ENCODE data around the gene CSMD2. TPM values are rescaled to one million over a fixed set of nuclear protein-coding genes. Genes with fewer than 3 reads are reported as not detected.

The CSMD2 gene
- total and polyA plus RNA-seq, 2 donors (not counting 1 experiment from before 2014, with no cell fraction given): 2.2 to 7.6 TPM

- Histone ChIP-seq H3K4me1 (ENCODE audit: control insufficient read depth, extremely low read depth, insufficient read depth, low read length) (no peaks in the 10 kb centered on the region), H3K9me3 (ENCODE audit: control insufficient read depth, insufficient read depth, low read depth, low read length) (no peaks in the 10 kb centered on the region), H4K20me1 (ENCODE audit: control insufficient read depth, extremely low read depth, insufficient read depth, low read length) (no peaks in the 10 kb centered on the region), H3K9ac (ENCODE audit: insufficient read depth, low read length) (no peak overlapping the region), H3K4me3 (replicated peaks in 1 of 4; ENCODE audit: control extremely low read depth in 1 of 4, insufficient read depth in 1 of 4, low read depth in 3 of 4, low read length in 4 of 4) (no peak overlapping the region), H3K27me3 (ENCODE audit: control insufficient read depth, insufficient read depth, low read length) (no peaks in the 10 kb centered on the region), H3K36me3 (ENCODE audit: control insufficient read depth, insufficient read depth, low read length) (no peaks in the 10 kb centered on the region), H2AFZ (ENCODE audit: low read length) (no peak overlapping the region), H3K4me2 (ENCODE audit: extremely low read depth, insufficient read depth, low read length) (no peak overlapping the region), H3K79me2 (ENCODE audit: control insufficient read depth, insufficient read depth, low read length) (no peaks in the 10 kb centered on the region), H3K27ac (ENCODE audit: insufficient read depth, low read length) (no peak overlapping the region)
- no peak for DNase-seq (ENCODE audit: low read depth in 2 of 2)
- TF ChIP-seq EZH2 (IDR thresholded peaks at IDR 0.05; ENCODE audit: low read length, missing control alignments) (no peak), CTCF (conservative IDR thresholded peaks at IDR 0.05 in 1 of 2, IDR thresholded peaks at IDR 0.05 in 1 of 2; ENCODE audit: low read depth in 1 of 2, low read length in 2 of 2) (no peak)
Observed at GRCh38 chr1:33753087-33753856, 411.8 kb downstream of the CSMD2 start.

GRCh38 chr1:33745942-33746341 lies 419.1 kb downstream of the CSMD2 start:
- DNase-seq (ENCODE audit: low read depth in 2 of 2): no peak
- no peak for TF ChIP-seq CTCF (conservative IDR thresholded peaks at IDR 0.05 in 1 of 2, IDR thresholded peaks at IDR 0.05 in 1 of 2; ENCODE audit: low read depth in 1 of 2, low read length in 2 of 2)
- TF ChIP-seq EZH2 (IDR thresholded peaks at IDR 0.05; ENCODE audit: low read length, missing control alignments): no peak
- Histone ChIP-seq H3K4me2 (ENCODE audit: extremely low read depth, insufficient read depth, low read length) (no peak overlapping the region), H2AFZ (ENCODE audit: low read length) (no peak overlapping the region), H3K79me2 (ENCODE audit: control insufficient read depth, insufficient read depth, low read length) (no peaks in the 10 kb centered on the region), H3K9ac (ENCODE audit: insufficient read depth, low read length) (no peak overlapping the region), H3K4me1 (ENCODE audit: control insufficient read depth, extremely low read depth, insufficient read depth, low read length) (no peaks in the 10 kb centered on the region), H4K20me1 (ENCODE audit: control insufficient read depth, extremely low read depth, insufficient read depth, low read length) (no peaks in the 10 kb centered on the region), H3K4me3 (replicated peaks in 1 of 4; ENCODE audit: control extremely low read depth in 1 of 4, insufficient read depth in 1 of 4, low read depth in 3 of 4, low read length in 4 of 4) (no peak overlapping the region), H3K9me3 (ENCODE audit: control insufficient read depth, insufficient read depth, low read depth, low read length) (no peaks in the 10 kb centered on the region), H3K27ac (ENCODE audit: insufficient read depth, low read length) (no peak overlapping the region), H3K36me3 (ENCODE audit: control insufficient read depth, insufficient read depth, low read length) (no peaks in the 10 kb centered on the region), H3K27me3 (ENCODE audit: control insufficient read depth, insufficient read depth, low read length) (no peaks in the 10 kb centered on the region)

GRCh38 chr1:33743221-33743998 lies 421.6 kb downstream of the CSMD2 start:
- H3K4me2 ChIP-seq (ENCODE audit: extremely low read depth, insufficient read depth, low read length): no peak overlapping the region
- H2AFZ ChIP-seq (ENCODE audit: low read length): no peak overlapping the region
- no peaks in the 10 kb centered on the region for H3K79me2 ChIP-seq (ENCODE audit: control insufficient read depth, insufficient read depth, low read length)
- H3K4me3 ChIP-seq (replicated peaks in 1 of 4; ENCODE audit: control extremely low read depth in 1 of 4, insufficient read depth in 1 of 4, low read depth in 3 of 4, low read length in 4 of 4): no peak overlapping the region
- H3K27ac ChIP-seq (ENCODE audit: insufficient read depth, low read length): no peak overlapping the region
- no peaks in the 10 kb centered on the region for H3K36me3 ChIP-seq (ENCODE audit: control insufficient read depth, insufficient read depth, low read length)
- no peaks in the 10 kb centered on the region for H3K4me1 ChIP-seq (ENCODE audit: control insufficient read depth, extremely low read depth, insufficient read depth, low read length)
- no peaks in the 10 kb centered on the region for H3K9me3 ChIP-seq (ENCODE audit: control insufficient read depth, insufficient read depth, low read depth, low read length)
- no peak for DNase-seq (ENCODE audit: low read depth in 2 of 2)
- no peaks in the 10 kb centered on the region for H4K20me1 ChIP-seq (ENCODE audit: control insufficient read depth, extremely low read depth, insufficient read depth, low read length)
- no peak overlapping the region for H3K9ac ChIP-seq (ENCODE audit: insufficient read depth, low read length)
- TF ChIP-seq CTCF (conservative IDR thresholded peaks at IDR 0.05 in 1 of 2, IDR thresholded peaks at IDR 0.05 in 1 of 2; ENCODE audit: low read depth in 1 of 2, low read length in 2 of 2) (no peak), EZH2 (IDR thresholded peaks at IDR 0.05; ENCODE audit: low read length, missing control alignments) (no peak)
- H3K27me3 ChIP-seq (ENCODE audit: control insufficient read depth, insufficient read depth, low read length): no peaks in the 10 kb centered on the region
